GM10847 (cell line): Measurements from ENCODE around the gene UBE2H.

Source experiments
- POLR2A ChIP-seq: IDR thresholded peaks from 2 replicates; pipeline ENCODE4 v1.6.1; 2011; ENCODE audit not compliant: insufficient read length; ENCODE audit errors: extremely low read depth

The UBE2H gene

GRCh38 chr7:129845972-129846327, 106.8 kb downstream of the UBE2H start:
- no peak for TF ChIP-seq POLR2A

GRCh38 chr7:129845178-129845971, 107.4 kb downstream of the UBE2H start:
- TF ChIP-seq POLR2A: no peak

- TF ChIP-seq POLR2A: no peak
Observed at GRCh38 chr7:129843978-129844840, 108.6 kb downstream of the UBE2H start.

GRCh38 chr7:129843365-129843898, 109.3 kb downstream of the UBE2H start:
- TF ChIP-seq POLR2A: no peak

GRCh38 chr7:129841465-129841864, 111.3 kb downstream of the UBE2H start:
- no peak for TF ChIP-seq POLR2A

- TF ChIP-seq POLR2A: no peak
Observed at GRCh38 chr7:129840757-129841156, 112.0 kb downstream of the UBE2H start.

- TF ChIP-seq POLR2A: no peak
Observed at GRCh38 chr7:129836983-129837382, 115.8 kb downstream of the UBE2H start.

GRCh38 chr7:129835569-129835968, 117.2 kb downstream of the UBE2H start:
- TF ChIP-seq POLR2A: no peak

GRCh38 chr7:129832701-129833227, 120.0 kb downstream of the UBE2H start:
- TF ChIP-seq POLR2A: no peak

GRCh38 chr7:129832282-129832681, 120.5 kb downstream of the UBE2H start:
- TF ChIP-seq POLR2A: no peak

GRCh38 chr7:129831424-129832058, 121.2 kb downstream of the UBE2H start:
- TF ChIP-seq POLR2A: no peak

- no peak for TF ChIP-seq POLR2A
Observed at GRCh38 chr7:129830949-129831348, 121.8 kb downstream of the UBE2H start.

- no peak for TF ChIP-seq POLR2A
Observed at GRCh38 chr7:129829737-129830631, 122.8 kb downstream of the UBE2H start.

- no peak for TF ChIP-seq POLR2A
Observed at GRCh38 chr7:129828989-129829736, 123.6 kb downstream of the UBE2H start.
